WTC11 (cell line): Measurements from ENCODE around the gene PCBP1.

Experiments
- ATF6 ChIP-seq: sonication (generic); formaldehyde crosslinking; IDR thresholded peaks from 2 replicates; pipeline ENCODE4 v1.8.1; 2023; ENCODE audit warnings: mild to moderate bottlenecking, missing genetic modification reagents
- CREM ChIP-seq: sonication (generic); formaldehyde crosslinking; IDR thresholded peaks from 2 replicates; pipeline ENCODE4 v1.8.1; 2022; ENCODE audit warnings: mild to moderate bottlenecking, missing genetic modification reagents, moderate library complexity
- CTCF ChIP-seq: fragments of 200-600 bp; IDR thresholded peaks from 2 replicates; pipeline ENCODE4 v1.8.0; 2022; ENCODE audit warnings: antibody characterized with exemption
- ESRRA ChIP-seq: sonication (generic); formaldehyde crosslinking; IDR thresholded peaks from 2 replicates; pipeline ENCODE4 v1.8.1; 2022; ENCODE audit warnings: mild to moderate bottlenecking, missing genetic modification reagents, borderline replicate concordance
- FOXJ3 ChIP-seq: sonication (generic); formaldehyde crosslinking; IDR thresholded peaks from 2 replicates; pipeline ENCODE4 v1.9.0; 2021; ENCODE audit warnings: missing genetic modification reagents, mild to moderate bottlenecking, borderline replicate concordance
- FOXK1 ChIP-seq: sonication (generic); formaldehyde crosslinking; IDR thresholded peaks from 2 replicates; pipeline ENCODE4 v1.8.0; 2022; ENCODE audit warnings: mild to moderate bottlenecking, moderate library complexity, missing genetic modification reagents
- HMGXB4 ChIP-seq: sonication (generic); formaldehyde crosslinking; IDR thresholded peaks from 2 replicates; pipeline ENCODE4 v1.8.1; 2023; ENCODE audit warnings: mild to moderate bottlenecking, moderate library complexity, missing genetic modification reagents
- IRF1 ChIP-seq: sonication (generic); formaldehyde crosslinking; IDR thresholded peaks from 2 replicates; pipeline ENCODE4 v1.8.0; 2023; ENCODE audit warnings: missing genetic modification reagents
- NR1H2 ChIP-seq: sonication (generic); formaldehyde crosslinking; IDR thresholded peaks from 2 replicates; pipeline ENCODE4 v1.9.0; 2021; ENCODE audit warnings: mild to moderate bottlenecking, moderate library complexity, missing genetic modification reagents
- NR3C1 ChIP-seq: sonication (generic); formaldehyde crosslinking; conservative IDR thresholded peaks from 2 replicates; pipeline ENCODE4 v1.8.1; 2023; ENCODE audit warnings: low read depth, mild to moderate bottlenecking, missing genetic modification reagents
- TCF7 ChIP-seq: sonication (generic); formaldehyde crosslinking; IDR thresholded peaks from 2 replicates; pipeline ENCODE4 v1.8.0; 2022; ENCODE audit warnings: mild to moderate bottlenecking, low read depth, missing genetic modification reagents, moderate library complexity
- TEAD4 ChIP-seq: sonication (generic); formaldehyde crosslinking; IDR thresholded peaks from 2 replicates; pipeline ENCODE4 v1.8.0; 2022; ENCODE audit warnings: mild to moderate bottlenecking, missing genetic modification reagents
- ZNF232 ChIP-seq: sonication (generic); formaldehyde crosslinking; IDR thresholded peaks from 2 replicates; pipeline ENCODE4 v1.8.0; 2022; ENCODE audit warnings: mild to moderate bottlenecking, missing genetic modification reagents
- ZNF425 ChIP-seq: fragments of 250-450 bp; sonication (Bioruptor Pico); conservative IDR thresholded peaks from 2 replicates; pipeline ENCODE4 v1.9.0; 2021; ENCODE audit warnings: mild to moderate bottlenecking

- TF ChIP-seq TEAD4 (CRISPR knock-in tag) (no peak; the same call in 1 of the 2 replicates), CTCF (no peak), FOXK1 (no peak), FOXJ3 (CRISPR knock-in tag) (no peak; the same call in 1 of the 2 replicates), ATF6 (no peak), ZNF425 (no peak), NR3C1 (CRISPR knock-in tag) (no peak), HMGXB4 (CRISPR knock-in tag) (peak; percentile 71; the same call in 1 of the 2 replicates), ZNF232 (CRISPR knock-in tag) (no peak), IRF1 (0 out of 2 replicates have a peak, but pooled peaks have one; percentile 22), ESRRA (no peak), NR1H2 (CRISPR knock-in tag) (no peak), TCF7 (CRISPR knock-in tag) (peak; percentile 25; the same call in 1 of the 2 replicates), CREM (CRISPR knock-in tag) (no peak)
These were observed 673 bp downstream of the PCBP1 start for GRCh38 chr2:70087702-70088597.
